CD4-positive, alpha-beta T cell (primary cell): ENCODE measurements around the gene LRFN5. TPM values are rescaled to one million over a fixed set of nuclear protein-coding genes. Genes with fewer than 3 reads are reported as not detected.

Experiments used
- ATAC-seq: fragments of 200-7000 bp; cut with Tn5 transposase; one replicate; pipeline ENCODE4 v1.10.0; 2022; ENCODE audit warnings: mild to moderate bottlenecking; ENCODE audit not compliant: poor library complexity
- CTCF ChIA-PET: fragments of 350-600 bp; sonication (Branson Sonifier 250); formaldehyde crosslinking; loops from one replicate; lab custom pipeline; 2021; ENCODE audit warnings: antibody characterized with exemption, inconsistent platforms; lab: Charles Lee
- POLR2A ChIA-PET: fragments of 350-600 bp; sonication (Branson Sonifier 250); formaldehyde crosslinking; loops from one replicate; lab custom pipeline; 2021; ENCODE audit warnings: antibody characterized with exemption, inconsistent platforms; lab: Charles Lee
- DNase-seq, 14 experiments: peaks; one replicate each; pipeline ENCODE4 v3.0.0-alpha.2; 2013 to 2020; ENCODE audit warnings: mixed read lengths in 2 of 14
- H3K27ac ChIP-seq, 2 donors: one replicate each; pipeline versions ENCODE4 v1.5.1 to v1.7.0; 2013; ENCODE audit warnings: low read length in 2 of 2, low read depth in 1 of 2, mild to moderate bottlenecking in 1 of 2
- H3K27me3 ChIP-seq, 2 experiments: 1 replicate in 1 of 2; 2 replicates in 1 of 2; pipeline versions ENCODE4 v1.6.1 to v1.7.0; 2013; ENCODE audit warnings: low read length in 2 of 2, control low read depth in 1 of 2, mild to moderate bottlenecking in 1 of 2, moderate library complexity in 1 of 2; ENCODE audit not compliant: insufficient read depth in 2 of 2, control insufficient read depth in 1 of 2
- H3K36me3 ChIP-seq: one replicate; pipeline ENCODE4 v1.6.1; 2013; ENCODE audit warnings: low read length, control low read depth; ENCODE audit not compliant: insufficient read depth
- H3K4me1 ChIP-seq: one replicate; pipeline ENCODE4 v1.6.1; 2013; ENCODE audit warnings: low read length, control low read depth; ENCODE audit not compliant: insufficient read depth
- H3K4me3 ChIP-seq: one replicate; pipeline ENCODE4 v1.5.1; 2013; ENCODE audit warnings: mild to moderate bottlenecking, low read length, moderate library complexity
- H3K9me3 ChIP-seq, 2 experiments: 1 replicate in 1 of 2; 2 replicates in 1 of 2; pipeline versions ENCODE4 v1.6.1 to v1.7.0; 2013; ENCODE audit warnings: low read length in 2 of 2, mild to moderate bottlenecking in 2 of 2, control low read depth in 1 of 2, moderate library complexity in 1 of 2; ENCODE audit not compliant: control insufficient read depth in 1 of 2, insufficient read depth in 1 of 2
- H3K27ac Mint-ChIP-seq: one replicate; pipeline ENCODE4 v1.8.0; 2020; ENCODE audit warnings: mixed read lengths
- H3K27me3 Mint-ChIP-seq: one replicate; pipeline ENCODE4 v1.8.0; 2021; ENCODE audit warnings: mixed read lengths
- H3K36me3 Mint-ChIP-seq: one replicate; pipeline ENCODE4 v1.8.0; 2021; ENCODE audit warnings: low read depth, mixed read lengths
- H3K4me1 Mint-ChIP-seq: one replicate; pipeline ENCODE4 v1.8.0; 2021; ENCODE audit warnings: low read depth, mixed read lengths
- H3K4me3 Mint-ChIP-seq: one replicate; pipeline ENCODE4 v1.8.0; 2020; ENCODE audit warnings: mild to moderate bottlenecking, mixed read lengths
- H3K9me3 Mint-ChIP-seq: one replicate; pipeline ENCODE4 v1.8.0; 2020; ENCODE audit warnings: mixed read lengths
- intact Hi-C, 2 experiments: fragments of 100-400 bp; cut with DNase I in 1 of 2; cut with micrococcal nuclease in 1 of 2; formaldehyde crosslinking; loops; one replicate each; pipeline versions ENCODE4 v1.15.1 to v1.9.0; 2023 to 2025; cut with DNase I, micrococcal nuclease
- total RNA-seq, 174 experiments: library from RNA in 2 of 174; stranded (reverse) in 2 of 174; gene quantifications; one replicate each; pipeline ENCODE4 v1.2.3 and lab custom pipeline; 2021 to 2026
- TF ChIP-seq, protein P1 (sequence below): fragments of 200-600 bp; IDR thresholded peaks from one replicate; pipeline ENCODE4 v1.8.0; 2022; ENCODE audit warnings: antibody characterized with exemption, mild to moderate bottlenecking

LRFN5 gene
- total RNA-seq, 2 experiments from 2014 or later, result not detected

DNA sequence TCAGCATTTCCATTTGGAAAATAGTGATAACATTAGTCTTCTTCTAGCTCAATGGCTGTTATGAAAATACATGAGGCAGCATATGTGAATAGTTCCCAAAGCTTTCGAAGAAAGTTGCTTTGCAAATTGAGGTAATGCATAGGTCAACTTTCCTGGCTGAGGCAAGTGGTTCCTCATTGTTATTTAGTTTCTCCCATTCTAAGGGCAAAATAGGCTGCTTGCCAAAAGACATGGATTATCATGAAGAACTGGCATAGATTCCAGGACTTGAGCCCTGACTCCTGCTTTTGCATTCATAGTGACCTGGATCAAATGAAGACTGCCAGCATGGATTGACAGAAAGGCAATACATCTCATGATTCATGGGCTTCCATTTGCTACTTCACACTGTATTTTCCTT is 35.7 kb downstream of the LRFN5 start:
- H3K27me3 Mint-ChIP-seq, result no peaks in the 10 kb centered on the region
- POLR2A ChIA-PET, result no interaction called here
- intact Hi-C loops, result no loop called here
- no peak overlapping the region for H3K4me3 Mint-ChIP-seq
- Histone ChIP-seq H3K27me3 (no peaks in the 10 kb centered on the region), H3K36me3 (no peaks in the 10 kb centered on the region), H3K27ac (no peak overlapping the region), H3K9me3 (no peaks in the 10 kb centered on the region), H3K4me1 (no peaks in the 10 kb centered on the region), H3K4me3 (no peak overlapping the region)
- ATAC-seq (no peak), DNase-seq (no peak)
- no peak overlapping the region for H3K27ac Mint-ChIP-seq
- no peaks in the 10 kb centered on the region for H3K36me3 Mint-ChIP-seq
- H3K4me1 Mint-ChIP-seq, result no peaks in the 10 kb centered on the region
- CTCF ChIA-PET, result no interaction called here
- H3K9me3 Mint-ChIP-seq, result no peaks in the 10 kb centered on the region
- TF ChIP-seq, protein P1, sequence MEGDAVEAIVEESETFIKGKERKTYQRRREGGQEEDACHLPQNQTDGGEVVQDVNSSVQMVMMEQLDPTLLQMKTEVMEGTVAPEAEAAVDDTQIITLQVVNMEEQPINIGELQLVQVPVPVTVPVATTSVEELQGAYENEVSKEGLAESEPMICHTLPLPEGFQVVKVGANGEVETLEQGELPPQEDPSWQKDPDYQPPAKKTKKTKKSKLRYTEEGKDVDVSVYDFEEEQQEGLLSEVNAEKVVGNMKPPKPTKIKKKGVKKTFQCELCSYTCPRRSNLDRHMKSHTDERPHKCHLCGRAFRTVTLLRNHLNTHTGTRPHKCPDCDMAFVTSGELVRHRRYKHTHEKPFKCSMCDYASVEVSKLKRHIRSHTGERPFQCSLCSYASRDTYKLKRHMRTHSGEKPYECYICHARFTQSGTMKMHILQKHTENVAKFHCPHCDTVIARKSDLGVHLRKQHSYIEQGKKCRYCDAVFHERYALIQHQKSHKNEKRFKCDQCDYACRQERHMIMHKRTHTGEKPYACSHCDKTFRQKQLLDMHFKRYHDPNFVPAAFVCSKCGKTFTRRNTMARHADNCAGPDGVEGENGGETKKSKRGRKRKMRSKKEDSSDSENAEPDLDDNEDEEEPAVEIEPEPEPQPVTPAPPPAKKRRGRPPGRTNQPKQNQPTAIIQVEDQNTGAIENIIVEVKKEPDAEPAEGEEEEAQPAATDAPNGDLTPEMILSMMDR, result no peak

- Mint-ChIP-seq H3K4me3 (no peak overlapping the region), H3K27me3 (no peaks in the 10 kb centered on the region), H3K4me1 (no peaks in the 10 kb centered on the region), H3K27ac (no peak overlapping the region), H3K9me3 (no peaks in the 10 kb centered on the region), H3K36me3 (no peaks in the 10 kb centered on the region)
- TF ChIP-seq, protein P1, result no peak
- H3K27me3 ChIP-seq, result no peaks in the 10 kb centered on the region
- intact Hi-C loops, result no loop called here
- ChIA-PET CTCF (no interaction called here), POLR2A (no interaction called here)
- H3K27ac ChIP-seq, result no peak overlapping the region
- DNase-seq (no peak), ATAC-seq (no peak)
- H3K4me3 ChIP-seq, result no peak overlapping the region
- no peaks in the 10 kb centered on the region for H3K4me1 ChIP-seq
- H3K9me3 ChIP-seq, result no peaks in the 10 kb centered on the region
- H3K36me3 ChIP-seq, result no peaks in the 10 kb centered on the region
Measured at GRCh38 chr14:41642789-41643188, 36.1 kb downstream of the LRFN5 start.

DNA sequence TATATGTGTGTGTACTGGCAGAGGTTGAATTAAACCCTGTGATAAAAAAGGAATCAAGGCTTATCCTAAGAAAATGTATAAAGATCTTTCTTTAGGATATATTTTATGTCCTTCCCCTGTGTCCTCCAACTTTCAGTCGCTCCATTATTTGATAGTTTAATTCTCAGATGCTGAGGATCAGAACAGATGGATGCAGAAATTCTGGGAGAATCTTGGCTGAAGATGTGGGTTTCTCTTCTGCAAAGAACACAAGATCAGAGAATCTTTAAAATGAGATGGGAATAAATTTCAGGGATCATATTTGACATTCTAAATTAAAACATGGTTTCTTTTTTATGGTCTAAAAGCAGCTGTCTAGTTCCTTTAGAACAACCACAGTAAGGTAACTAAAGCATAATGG is 37.9 kb downstream of the LRFN5 start:
- Histone ChIP-seq H3K4me1 (no peaks in the 10 kb centered on the region), H3K36me3 (no peaks in the 10 kb centered on the region), H3K27ac (no peak overlapping the region), H3K27me3 (no peaks in the 10 kb centered on the region), H3K9me3 (no peaks in the 10 kb centered on the region), H3K4me3 (no peak overlapping the region)
- intact Hi-C loops, result no loop called here
- H3K4me3 Mint-ChIP-seq, result no peak overlapping the region
- no peak overlapping the region for H3K27ac Mint-ChIP-seq
- H3K27me3 Mint-ChIP-seq, result no peaks in the 10 kb centered on the region
- ChIA-PET CTCF (no interaction called here), POLR2A (no interaction called here)
- no peaks in the 10 kb centered on the region for H3K4me1 Mint-ChIP-seq
- H3K36me3 Mint-ChIP-seq, result no peaks in the 10 kb centered on the region
- no peaks in the 10 kb centered on the region for H3K9me3 Mint-ChIP-seq
- TF ChIP-seq, protein P1, result no peak
- ATAC-seq (no peak), DNase-seq (no peak)
